ENCODE data around the gene RAD21L1.
"Not testable (repeated sequence)": the region's sequence is repeated elsewhere in the genome, so short reads cannot be mapped to it uniquely, and the experiment has no call there.

Gene RAD21L1

DNA sequence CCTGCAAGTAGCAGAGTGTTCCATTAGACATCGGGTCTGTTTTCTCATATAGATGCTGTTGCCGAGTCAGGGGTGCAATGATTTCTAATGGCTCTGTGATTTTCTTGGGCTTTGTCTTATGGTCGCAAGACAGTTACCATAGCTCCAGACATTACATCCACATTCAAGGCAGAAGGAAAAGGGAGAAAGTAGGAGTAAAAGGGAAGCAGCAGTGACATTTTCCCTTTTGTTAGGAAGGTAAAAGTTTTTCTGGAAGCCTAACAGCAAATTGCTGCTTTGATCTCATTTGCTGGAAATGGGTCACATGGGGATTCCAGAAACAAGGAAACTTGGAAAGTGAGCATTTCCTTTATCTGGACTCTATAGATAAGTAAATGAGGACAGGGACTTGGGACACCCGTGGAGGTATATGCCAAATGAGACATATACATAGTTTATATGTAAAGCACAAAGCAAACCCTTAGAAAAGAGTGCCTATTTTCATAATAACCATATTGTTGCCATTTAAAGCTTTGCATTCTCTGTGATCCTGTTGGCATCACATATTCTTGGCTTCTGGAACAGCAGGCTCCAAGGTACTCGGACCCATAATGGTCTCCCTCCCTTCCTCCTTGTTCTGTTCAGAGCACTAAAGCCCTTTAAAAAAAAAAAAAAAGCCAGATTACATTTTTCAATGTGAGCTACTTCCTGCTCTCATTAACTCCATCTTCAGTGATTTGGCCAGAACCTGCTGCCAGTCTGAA, 22.9 kb upstream of the RAD21L1 start, which contains the start of gene C20orf202:
TSS of gene C20orf202 (plus strand) at position 693 of the 743 bp plus-strand sequence. CDS start 132 bp downstream, outside the sequence.
- DNase-seq = no peak

DNA sequence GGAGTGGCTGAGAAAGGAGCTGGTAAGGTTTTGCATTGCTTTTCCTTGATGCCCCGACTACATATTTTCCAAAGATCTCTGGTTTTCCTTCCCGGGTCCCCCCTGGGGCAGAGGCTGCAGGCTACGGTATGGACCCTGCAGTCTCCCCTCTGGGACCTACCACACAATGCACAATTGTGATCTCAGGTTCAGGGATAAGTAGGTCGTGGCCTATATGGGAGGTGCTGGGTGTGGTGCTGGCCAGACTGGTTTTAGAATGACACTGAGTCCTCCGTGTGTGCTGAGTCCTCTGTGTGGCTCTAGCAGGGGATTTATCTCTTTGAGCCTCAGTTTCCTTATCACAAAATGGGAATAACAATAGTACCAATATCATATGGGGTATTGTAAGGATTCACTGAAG, 22.2 kb upstream of the RAD21L1 start:
- DNase-seq = no peak

DNA sequence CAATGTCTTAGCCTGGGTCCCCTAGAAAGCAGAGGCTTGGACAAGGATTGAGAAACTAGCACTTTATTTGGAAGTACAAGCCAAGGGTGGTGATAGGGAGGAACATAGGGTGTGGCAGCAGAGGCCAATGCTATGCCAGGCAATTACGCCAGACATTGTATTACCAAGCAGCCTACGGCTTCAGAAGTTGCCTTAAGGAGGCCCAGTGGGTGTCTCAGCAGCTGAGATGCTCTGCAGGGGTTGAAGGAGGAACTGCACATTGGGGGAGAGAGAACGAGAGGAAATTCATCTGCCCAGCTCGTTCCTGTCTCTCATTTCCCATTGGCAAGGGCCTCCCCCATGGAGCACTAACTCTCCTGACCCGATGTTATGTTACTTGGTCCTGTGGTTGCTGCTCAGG, 21.7 kb upstream of the RAD21L1 start:
- no peak for DNase-seq

DNA sequence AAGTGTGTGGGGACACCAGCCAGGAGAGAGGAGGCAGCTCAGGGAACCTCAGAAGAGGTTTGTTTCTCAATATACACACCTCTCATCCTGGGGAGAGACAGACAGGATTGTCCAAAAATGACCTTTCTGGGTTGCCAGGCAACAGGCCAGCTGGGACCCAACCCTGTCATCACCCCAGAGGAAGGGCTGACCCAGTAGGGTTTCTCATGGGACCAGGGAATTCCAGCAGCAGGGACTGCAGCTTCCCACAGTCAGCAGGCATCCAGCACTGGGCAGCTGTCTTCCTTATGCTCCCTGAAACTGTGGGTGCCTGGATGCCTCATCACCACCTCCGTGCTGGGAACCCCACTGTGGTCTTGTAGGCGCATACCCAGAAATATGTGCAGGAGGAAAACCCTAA, 21.3 kb upstream of the RAD21L1 start:
- DNase-seq = no peak

DNA sequence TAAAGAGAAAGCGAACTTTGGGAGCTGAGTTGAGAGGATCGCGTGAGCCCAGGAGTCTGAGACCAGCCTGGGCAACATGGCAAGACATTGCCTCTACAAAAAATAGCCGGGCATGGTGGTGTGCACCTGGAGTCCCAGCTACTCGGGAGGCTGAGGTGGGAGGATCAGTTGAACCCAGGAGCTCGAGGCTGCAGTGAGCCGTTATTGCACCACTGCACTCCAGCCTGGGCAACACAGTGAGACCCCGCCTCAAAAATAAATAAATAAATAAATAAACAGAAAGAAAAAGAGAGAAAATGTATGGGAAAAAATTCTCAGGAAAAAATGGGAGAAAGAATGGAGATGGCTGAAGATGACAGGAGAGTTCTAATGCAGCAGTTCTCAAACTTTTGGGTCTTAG, 20.0 kb upstream of the RAD21L1 start:
- DNase-seq = no peak

DNA sequence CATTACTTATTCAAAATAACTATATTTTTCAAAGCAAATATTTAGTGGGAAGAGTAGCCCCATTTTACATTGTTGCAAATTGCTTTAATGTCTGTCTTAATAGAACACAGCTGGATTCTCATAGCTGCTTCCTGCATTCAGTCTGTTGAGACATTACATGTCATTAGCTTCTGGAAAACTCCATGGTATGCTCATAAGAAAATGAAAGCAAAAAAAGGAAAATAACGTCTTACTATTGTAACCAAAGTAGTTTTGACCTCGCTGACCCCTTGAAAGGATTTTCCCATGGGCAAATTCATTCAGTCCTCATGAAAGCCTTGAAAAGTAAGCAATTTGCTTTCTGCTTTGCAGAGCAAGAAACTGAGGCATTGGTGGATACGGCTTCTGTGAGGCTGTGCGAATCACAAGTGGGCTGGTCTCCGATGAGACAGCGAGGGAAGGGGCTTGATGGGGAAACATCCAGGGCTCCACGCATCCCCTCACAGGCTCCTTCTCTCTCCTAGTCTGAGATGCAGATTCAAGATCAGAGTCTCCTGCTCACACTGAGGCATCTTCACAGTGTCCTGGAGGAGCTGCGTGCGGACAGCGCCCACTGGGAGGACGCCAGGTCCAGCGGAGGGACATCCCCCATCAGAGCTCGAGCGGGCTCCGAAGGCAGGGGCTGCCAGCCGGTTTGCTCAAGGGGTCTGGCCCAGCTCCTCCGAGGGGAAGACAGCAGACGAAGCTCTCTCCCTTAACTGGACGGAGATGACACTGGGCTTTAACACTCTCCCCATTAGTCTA, 19.3 kb upstream of the RAD21L1 start:
- no peak for DNase-seq

DNA sequence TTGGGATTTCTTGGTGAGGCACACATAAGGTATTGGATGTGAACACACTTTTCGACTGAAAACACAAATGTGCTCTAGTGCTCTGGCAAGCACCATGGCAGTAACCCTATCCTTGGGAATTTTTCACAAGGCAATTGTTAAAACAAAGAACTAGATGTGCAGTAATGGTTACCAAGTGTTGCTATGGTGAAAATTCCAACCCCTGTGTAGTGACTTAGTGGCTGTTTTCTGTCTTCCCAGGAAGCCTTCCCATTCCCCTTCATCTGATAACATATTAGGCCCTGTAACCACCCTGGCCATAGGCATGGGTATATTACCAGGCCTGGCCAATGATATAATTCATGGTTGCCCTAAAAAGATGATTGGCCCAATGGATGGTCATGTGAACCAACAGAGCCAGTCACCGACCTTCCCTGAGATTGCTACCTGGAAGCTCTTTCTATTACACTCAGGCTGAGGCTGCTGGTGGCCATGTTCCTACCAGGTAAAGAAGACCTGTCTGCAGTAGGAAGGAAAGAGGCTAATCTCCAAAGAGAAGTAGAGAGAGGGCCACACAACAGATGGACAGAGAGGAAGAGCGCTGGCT, 18.5 kb upstream of the RAD21L1 start:
- DNase-seq = no peak

DNA sequence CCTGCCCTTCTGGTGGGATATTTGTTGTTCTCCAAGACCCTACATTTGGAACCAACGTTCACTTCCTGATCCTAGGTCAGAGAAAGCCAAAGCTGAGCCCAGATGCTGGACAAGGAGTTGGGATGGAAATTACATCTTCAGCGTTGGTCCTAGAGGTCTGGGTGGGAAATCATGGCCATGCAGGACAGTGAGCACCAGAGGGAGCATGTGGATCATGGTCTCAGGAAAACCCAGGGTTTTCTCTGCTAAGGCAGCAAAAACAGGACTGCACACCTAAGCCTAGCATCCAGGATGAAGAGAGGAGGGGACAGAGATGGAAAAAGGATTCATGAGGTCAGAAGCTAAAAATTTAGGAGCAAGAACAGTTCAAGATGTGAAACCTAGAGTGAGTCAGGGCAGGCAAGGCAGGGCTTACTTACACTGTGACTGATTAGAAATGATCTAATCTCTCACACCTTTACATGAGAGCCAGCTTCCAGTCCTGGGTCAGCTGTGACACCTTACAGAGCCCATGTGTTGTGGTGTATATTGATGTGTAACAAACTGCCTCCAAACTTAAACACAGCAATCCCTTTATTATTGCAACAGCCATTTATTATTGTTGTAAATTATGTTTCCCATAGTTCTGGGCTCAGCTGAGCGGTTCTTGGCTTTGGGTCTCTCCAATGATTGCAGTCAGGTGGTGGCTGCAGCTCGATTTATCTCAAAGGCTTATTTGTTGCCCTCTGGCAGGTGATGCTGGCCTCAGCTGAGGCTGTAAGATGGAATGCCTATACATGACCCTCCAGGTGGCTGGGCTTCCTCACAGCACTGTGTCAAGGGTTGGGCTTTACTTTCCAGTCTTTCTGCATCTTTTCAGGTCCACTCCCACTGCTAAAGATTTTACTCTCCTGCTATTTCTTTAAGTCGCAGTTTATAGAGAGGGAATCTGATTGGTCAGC, 16.1 kb upstream of the RAD21L1 start:
- DNase-seq = no peak

DNA sequence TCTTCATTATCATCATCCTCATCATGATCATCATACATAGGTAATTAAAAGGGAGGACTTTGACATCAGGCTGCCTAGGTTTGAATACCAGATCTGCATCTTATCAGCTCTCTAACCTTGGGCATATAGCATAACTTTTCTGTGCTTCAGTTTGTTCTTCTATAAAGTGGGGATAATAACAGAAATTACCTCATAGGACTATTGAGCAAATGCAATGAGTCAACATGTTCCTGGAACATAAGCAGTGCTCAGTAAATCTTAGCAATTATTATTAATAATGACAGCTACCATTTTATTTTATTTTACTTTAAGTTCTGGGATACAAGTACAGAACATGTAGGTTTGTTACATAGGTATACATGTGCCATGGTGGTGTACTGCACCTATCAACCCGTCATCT, 15.3 kb upstream of the RAD21L1 start:
- no peak for DNase-seq

DNA sequence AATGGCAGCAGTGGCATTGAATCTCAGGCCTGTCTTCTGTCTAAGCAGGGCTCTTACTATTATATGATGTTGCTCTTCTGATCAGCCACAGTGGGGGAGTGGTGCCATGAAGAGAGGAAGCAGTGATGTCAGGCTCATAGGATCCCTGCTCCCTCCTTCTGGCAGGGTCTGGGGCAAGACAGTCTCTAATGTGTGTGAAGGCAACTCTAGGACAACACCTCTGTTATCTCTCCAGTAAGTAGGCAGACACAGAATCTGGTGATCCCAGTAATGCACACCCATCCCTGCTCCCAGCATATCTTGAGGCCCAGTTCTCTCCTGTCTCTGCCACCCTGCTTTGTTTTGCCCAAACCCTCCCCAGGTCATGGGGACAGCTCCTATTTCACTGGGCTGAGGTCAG, 13.8 kb upstream of the RAD21L1 start:
- no peak for DNase-seq

DNA sequence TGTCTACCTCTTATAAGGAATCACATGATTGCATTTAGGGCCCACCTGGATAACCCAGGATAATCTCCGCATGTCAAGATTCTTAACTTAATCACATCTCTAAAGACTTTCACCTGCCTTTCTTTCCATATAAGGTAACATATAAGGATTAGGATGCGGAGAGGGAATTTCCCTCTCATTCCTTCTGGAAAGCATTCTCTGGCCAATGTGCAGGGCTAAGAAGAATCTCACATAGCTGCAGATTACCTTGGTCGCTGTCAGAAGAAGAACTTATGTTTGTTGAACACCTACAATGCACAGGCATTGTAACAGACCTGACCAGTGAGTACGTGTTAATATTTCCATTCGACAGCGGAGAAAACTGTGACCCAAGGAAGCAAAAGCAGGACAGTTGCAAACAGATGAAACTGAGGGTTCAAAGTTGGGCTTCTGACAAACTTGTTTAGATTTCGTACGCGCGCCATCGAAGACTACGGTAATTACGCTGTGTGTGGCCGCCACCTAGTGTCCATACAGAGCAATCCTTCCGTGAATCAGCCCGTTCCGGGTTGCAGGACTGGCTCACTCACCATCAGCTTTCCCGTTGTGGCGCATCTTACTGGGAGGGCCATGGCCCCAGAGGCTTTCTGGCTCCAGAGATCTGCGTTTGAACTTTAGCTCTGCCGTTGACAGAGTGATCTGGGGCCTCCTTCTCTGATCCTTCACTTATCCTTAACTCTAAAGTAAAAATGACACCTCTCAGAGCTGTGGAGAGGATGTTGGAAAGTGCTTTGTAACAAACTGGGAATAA, 13.0 kb upstream of the RAD21L1 start:
- DNase-seq = peak; percentile 67

DNA sequence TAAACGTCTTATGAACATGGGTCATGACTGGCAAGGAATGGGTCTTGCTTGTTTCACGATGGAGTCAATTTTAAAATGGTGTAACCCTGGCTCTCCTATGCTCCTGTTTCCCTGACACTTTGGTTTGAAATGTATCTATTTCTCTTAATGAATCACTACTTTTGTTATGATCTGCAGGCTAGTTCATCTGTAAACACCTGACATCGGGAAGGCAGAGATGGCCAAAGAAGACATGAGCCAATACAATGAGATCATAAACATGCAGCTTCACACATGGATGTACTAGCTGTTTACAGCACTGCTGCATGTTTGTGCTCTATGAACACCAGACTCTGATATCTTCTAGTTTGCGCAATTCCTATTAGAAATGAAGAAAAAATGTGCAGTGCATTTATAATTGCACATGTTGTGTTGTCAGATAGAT, 11.0 kb upstream of the RAD21L1 start:
- no peak for DNase-seq

DNA sequence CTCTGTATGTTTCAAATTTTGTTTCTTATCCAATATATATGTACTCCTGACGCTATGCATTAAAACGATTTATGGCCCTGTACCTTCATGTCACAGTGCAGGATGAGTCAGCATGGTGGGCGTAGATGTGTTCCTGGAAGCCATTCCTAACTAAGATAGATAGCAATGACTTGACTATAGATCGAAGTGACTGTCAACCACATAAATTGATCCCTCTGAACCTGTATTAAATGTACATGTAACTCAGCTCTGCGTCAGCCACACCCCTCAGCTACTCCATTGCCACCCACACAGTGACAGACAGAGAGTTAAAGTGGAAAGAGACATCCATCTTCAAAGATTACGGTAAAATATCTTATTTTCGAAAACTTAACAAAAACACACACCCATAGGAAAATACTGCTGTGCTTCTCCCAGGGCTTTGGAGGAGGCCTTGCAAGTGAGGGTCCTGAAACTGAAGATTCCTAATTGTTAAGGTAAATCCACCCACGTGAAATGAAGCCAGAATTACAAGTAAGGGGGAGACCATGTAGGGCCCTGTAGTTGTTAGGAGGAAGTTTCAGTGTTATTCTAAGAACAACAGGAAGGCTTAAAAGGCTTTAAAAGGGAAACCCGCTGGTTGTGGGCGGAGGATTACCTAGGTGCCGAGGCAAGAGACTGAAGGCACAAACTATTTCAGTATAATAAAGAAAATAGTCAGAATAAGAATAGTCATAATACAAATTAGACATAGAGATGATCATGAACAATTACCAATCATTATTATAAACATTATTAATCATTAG, 10.3 kb upstream of the RAD21L1 start:
- no peak for DNase-seq

DNA sequence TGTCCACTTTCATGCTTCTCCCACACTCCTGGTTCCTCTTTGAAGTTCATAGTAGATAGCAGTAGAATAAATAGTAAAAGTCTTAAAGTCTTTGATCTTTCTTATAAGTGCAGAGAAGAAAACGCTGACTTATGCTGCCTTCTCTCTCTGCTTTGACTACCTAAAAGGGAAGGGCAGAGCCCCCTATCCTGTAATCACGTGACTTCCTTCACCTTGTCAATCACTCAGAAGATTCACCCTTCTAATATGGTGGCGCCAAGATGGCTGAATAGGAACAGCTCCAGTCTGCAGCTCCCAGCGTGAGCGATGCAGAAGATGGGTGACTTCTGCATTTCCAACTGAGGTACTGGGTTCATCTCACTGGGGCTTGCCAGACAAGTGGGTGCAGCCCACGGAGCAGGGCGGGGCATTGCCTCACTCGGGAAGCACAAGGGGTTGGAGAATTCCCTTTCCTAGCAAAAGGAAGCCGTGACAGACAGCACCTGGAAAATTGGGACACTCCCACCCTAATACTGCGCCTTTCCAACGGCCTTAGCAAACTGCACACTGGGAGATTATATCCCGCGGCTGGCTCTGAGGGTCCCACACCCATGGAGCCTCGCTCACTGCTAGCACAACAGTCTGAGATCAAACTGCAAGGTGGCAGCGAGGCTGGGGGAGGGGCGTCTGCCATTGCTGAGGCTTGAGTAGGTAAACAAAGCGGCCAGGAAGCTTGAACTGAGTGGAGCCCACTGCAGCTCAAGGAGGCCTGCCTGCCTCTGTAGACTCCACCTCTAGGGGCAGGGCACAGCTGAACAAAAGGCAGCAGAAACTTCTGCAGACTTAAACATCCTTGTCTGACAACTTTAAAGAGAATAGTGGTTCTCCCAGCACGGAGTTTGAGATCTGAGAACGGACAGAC, 9.1 kb upstream of the RAD21L1 start:
- not testable (repeated sequence) for DNase-seq

DNA sequence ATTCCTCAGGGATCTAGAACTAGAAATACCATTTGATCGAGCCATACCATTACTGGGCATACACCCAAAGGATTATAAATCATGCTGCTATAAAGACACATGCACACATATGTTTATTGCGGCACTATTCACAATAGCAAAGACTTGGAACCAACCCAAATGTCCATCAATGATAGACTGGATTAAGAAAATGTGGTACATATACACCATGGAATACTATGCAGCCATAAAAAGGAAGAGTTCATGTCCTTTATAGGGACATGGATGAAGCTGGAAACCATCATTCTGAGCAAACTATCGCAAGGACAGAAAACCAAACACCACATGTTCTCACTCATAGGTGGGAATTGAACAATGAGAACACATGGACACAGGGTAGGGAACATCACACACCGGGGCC, 3.1 kb upstream of the RAD21L1 start:
- not testable (repeated sequence) for DNase-seq

DNA sequence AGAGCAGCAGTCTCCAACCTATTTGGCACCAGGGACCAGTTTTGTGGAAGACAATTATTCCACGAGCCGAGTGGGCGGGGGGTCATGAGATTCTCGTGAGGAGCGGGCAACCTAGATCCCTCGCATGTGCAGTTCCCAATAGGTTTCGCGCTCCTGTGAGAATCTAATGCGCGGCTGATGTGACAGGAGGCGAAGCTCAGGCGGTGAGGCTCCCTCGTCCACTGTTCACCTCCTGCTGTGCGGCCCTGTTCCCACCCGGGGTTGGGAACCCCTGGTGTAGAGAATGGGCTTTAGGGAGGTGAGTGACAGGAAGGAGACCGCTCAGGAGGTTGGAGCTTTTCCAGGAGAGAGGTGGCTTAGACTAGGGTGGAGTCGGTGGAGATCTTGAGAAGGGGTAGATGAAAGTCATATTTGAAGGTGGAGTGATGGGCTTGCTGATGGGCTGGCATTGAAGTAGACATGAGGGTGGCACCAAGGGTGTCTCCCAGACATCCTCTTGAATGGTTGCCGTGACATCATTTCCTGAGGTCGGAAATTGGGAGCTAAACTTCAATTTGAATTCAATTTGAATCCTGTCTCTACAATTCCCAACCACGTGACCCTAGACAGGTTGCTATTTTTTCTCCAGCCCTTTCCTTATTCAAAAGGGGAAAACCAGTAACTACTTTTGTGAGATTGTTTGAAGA, 1.5 kb upstream of the RAD21L1 start:
- DNase-seq = no peak

DNA sequence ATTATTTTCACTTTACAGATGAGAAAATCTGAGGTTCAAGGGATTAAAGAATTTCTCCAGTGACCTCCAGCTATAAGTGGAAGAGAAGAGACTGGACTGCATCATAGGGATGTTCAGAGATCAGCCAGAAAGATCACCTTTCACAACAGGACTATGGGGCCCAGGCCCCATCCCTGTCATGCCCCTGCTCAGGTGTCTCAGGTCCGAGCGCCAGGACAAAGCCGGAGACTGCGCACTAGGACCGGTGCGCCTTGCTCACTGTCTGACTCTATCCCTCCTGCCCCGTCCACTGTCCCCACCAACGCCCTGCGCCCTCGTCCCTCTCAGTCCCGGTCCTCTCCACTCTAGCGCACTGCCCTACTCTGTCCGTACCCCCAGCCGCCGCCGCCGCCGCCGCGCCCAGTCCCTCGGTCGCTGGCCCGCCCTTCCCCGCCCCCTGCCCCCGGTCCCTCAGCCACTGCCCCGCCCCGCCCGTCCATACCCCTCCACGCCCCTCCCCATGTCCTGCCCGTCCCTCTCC, 521 bp upstream of the RAD21L1 start:
- DNase-seq = no peak

DNA sequence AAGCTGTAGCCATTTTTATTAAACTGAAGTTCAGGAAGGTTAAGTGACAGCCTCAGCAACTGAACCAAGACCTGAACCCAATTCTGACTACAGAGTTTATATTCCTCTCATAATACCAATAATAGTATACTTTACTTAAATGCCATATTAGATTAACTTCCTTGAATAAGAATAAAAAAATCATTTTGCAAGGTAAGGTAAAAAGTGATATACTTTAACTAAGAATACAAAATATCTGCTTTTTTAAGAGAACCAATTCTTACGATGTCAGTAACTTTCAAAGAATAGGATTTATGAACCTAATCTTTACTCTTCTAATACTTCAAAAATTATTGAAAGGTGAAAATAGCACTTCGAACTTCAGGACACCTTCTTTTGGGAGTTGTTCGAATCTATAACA, 3.7 kb downstream of the RAD21L1 start:
- no peak for DNase-seq
